HepG2 (cell line): ENCODE data around the gene RPAP3. TPM values are rescaled to one million over a fixed set of nuclear protein-coding genes. Genes with fewer than 3 reads are reported as not detected.

Experiments used
- ATAC-seq: fragments of 200-7000 bp; cut with Tn5 transposase; 3 replicates; pipeline ENCODE4 v1.9.1; 2020; ENCODE audit warnings: mild to moderate bottlenecking, moderate library complexity
- BruUV-seq: library from RNA; stranded (reverse); fragments of 400-500 nt; replicated peaks from 2 replicates; lab custom pipeline; 2021; lab: Mats Ljungman, UMichigan
- CTCF ChIA-PET: fragments of 300-600 bp; formaldehyde crosslinking; extraction: SDS; loops from one replicate; lab custom pipeline; 2021; ENCODE audit warnings: low total read pairs, inconsistent platforms, low intra/inter-chr PET ratio; lab: Yijun Ruan, JAX
- POLR2A ChIA-PET: fragments of 350-600 bp; sonication (Branson Sonifier 250); formaldehyde crosslinking; loops from one replicate; lab custom pipeline; 2020; ENCODE audit warnings: antibody characterized with exemption, inconsistent platforms; lab: Yijun Ruan, JAX
- DNase-seq: peaks from one replicate; pipeline ENCODE4 v3.0.0-alpha.2; 2015; ENCODE audit warnings: low spot score
- FAIRE-seq: peaks from 3 replicates; lab custom pipeline; 2011; peaks lifted over from hg19 to GRCh38; lab: Jason Lieb, UNC
- H2AFZ ChIP-seq: one replicate; pipeline ENCODE4 v1.6.1; 2011; ENCODE audit warnings: low read length, inconsistent platforms
- H3K27ac ChIP-seq: fragments of 300-600 bp; 3 replicates; pipeline ENCODE4 v1.8.0; 2011; ENCODE audit warnings: mixed run types, mild to moderate bottlenecking, mixed read lengths, low read length, inconsistent platforms; ENCODE audit not compliant: insufficient read depth; ENCODE audit errors: extremely low read length
- H3K27me3 ChIP-seq, 2 experiments: fragments of 200-600 bp in 1 of 2; 2 replicates in 1 of 2; 3 replicates in 1 of 2; pipeline versions ENCODE4 v1.6.0 to v1.8.0; 2011; ENCODE audit warnings: low read length in 2 of 2, mild to moderate bottlenecking in 2 of 2, moderate library complexity in 2 of 2, inconsistent platforms in 1 of 2; ENCODE audit not compliant: insufficient read depth in 2 of 2, control insufficient read depth in 1 of 2
- H3K36me3 ChIP-seq, 2 experiments: fragments of 200-600 bp in 1 of 2; replicated peaks in 1 of 2; 2 replicates in 1 of 2; 3 replicates in 1 of 2; pipeline versions ENCODE4 v1.5.1 to v1.8.0; 2011; ENCODE audit warnings: low read length in 2 of 2, inconsistent platforms in 1 of 2; ENCODE audit not compliant: insufficient read depth in 2 of 2, control insufficient read depth in 1 of 2
- H3K4me1 ChIP-seq: 2 replicates; pipeline ENCODE4 v1.5.1; 2012; ENCODE audit warnings: low read length, inconsistent platforms; ENCODE audit not compliant: insufficient read depth
- H3K4me2 ChIP-seq: 2 replicates; pipeline ENCODE4 v1.6.0; 2011; ENCODE audit warnings: low read depth, low read length, inconsistent platforms
- H3K4me3 ChIP-seq, 3 experiments: fragments of 200-600 bp in 1 of 3; sonication (generic), shearing (Covaris generic) in 1 of 3; replicated peaks in 1 of 3; 2 replicates each; pipeline ENCODE4 v1.5.1; 2011 to 2016; ENCODE audit warnings: low read length in 3 of 3, inconsistent platforms in 2 of 3, low read depth in 2 of 3, mild to moderate bottlenecking in 2 of 3, control low read depth in 1 of 3, mixed read lengths in 1 of 3; ENCODE audit not compliant: insufficient read depth in 1 of 3
- H3K79me2 ChIP-seq: one replicate; pipeline ENCODE4 v1.6.1; 2011; ENCODE audit warnings: low read length, inconsistent platforms; ENCODE audit not compliant: insufficient read depth
- H3K9ac ChIP-seq: 2 replicates; pipeline ENCODE4 v1.6.0; 2011; ENCODE audit warnings: mild to moderate bottlenecking, low read depth, low read length, inconsistent platforms; ENCODE audit not compliant: insufficient read depth
- H3K9me3 ChIP-seq: 2 replicates; pipeline ENCODE4 v1.5.1; 2012; ENCODE audit warnings: mild to moderate bottlenecking, low read length
- H4K20me1 ChIP-seq: 2 replicates; pipeline ENCODE4 v1.6.0; 2011; ENCODE audit warnings: inconsistent platforms, mild to moderate bottlenecking, low read length, moderate library complexity; ENCODE audit not compliant: insufficient read depth
- GTF2F1 ChIP-seq: fragments of 150-350 bp; IDR thresholded peaks from 2 replicates; pipeline ENCODE4 v1.6.1; 2014; ENCODE audit warnings: low read length
- HES4 ChIP-seq: sonication (generic); formaldehyde crosslinking; IDR thresholded peaks from 2 replicates; pipeline ENCODE4 v1.9.0; 2021; ENCODE audit warnings: mild to moderate bottlenecking, missing genetic modification reagents, borderline replicate concordance
- HIVEP1 ChIP-seq: sonication (generic); formaldehyde crosslinking; IDR thresholded peaks from 2 replicates; pipeline ENCODE4 v1.4.0; 2020; ENCODE audit warnings: mild to moderate bottlenecking, missing genetic modification reagents
- ISX ChIP-seq: sonication (generic); formaldehyde crosslinking; conservative IDR thresholded peaks from 2 replicates; pipeline ENCODE4 v1.5.0; 2020; ENCODE audit warnings: missing genetic modification reagents
- KLF6 ChIP-seq: IDR thresholded peaks from 2 replicates; pipeline ENCODE4 v1.8.0; 2016; ENCODE audit warnings: missing biosample characterization, missing genetic modification reagents
- NR2F1 ChIP-seq, 2 experiments: fragments of 450-650 bp in 1 of 2; formaldehyde crosslinking in 1 of 2; IDR thresholded peaks; 2 replicates each; pipeline versions ENCODE4 v1.5.0 to v1.6.1; 2016 to 2020; ENCODE audit warnings: mild to moderate bottlenecking in 1 of 2, missing compliant biosample characterization in 1 of 2, missing genetic modification reagents in 1 of 2, moderate library complexity in 1 of 2
- POLR2AphosphoS5 ChIP-seq: IDR thresholded peaks from 2 replicates; pipeline ENCODE4 v1.6.1; 2012; ENCODE audit warnings: low read depth, low read length
- WIZ ChIP-seq: sonication (generic); formaldehyde crosslinking; IDR thresholded peaks from 2 replicates; pipeline ENCODE4 v1.5.1; 2020; ENCODE audit warnings: mild to moderate bottlenecking, missing genetic modification reagents
- ZFY ChIP-seq: sonication (generic); formaldehyde crosslinking; IDR thresholded peaks from 2 replicates; pipeline ENCODE4 v1.4.0; 2020; ENCODE audit warnings: missing genetic modification reagents
- ZFYVE20 ChIP-seq: sonication (generic); formaldehyde crosslinking; IDR thresholded peaks from 2 replicates; pipeline ENCODE4 v1.8.0; 2023; ENCODE audit warnings: low read depth, mild to moderate bottlenecking, moderate library complexity, missing genetic modification reagents, borderline replicate concordance
- ZNF382 ChIP-seq: sonication (generic); formaldehyde crosslinking; IDR thresholded peaks from 2 replicates; pipeline ENCODE4 v1.5.0; 2020; ENCODE audit warnings: missing genetic modification reagents, mild to moderate bottlenecking, borderline replicate concordance
- ZNF460 ChIP-seq: sonication (generic); formaldehyde crosslinking; IDR thresholded peaks from 2 replicates; pipeline ENCODE4 v1.5.1; 2020; ENCODE audit warnings: missing genetic modification reagents, mild to moderate bottlenecking, borderline replicate concordance
- WGBS: methylation state at CpG from one replicate; pipeline ENCODE4 v1.1.6; 2017; ENCODE audit warnings: low lambda C conversion rate; 5-methylcytosine and 5-hydroxymethylcytosine counted together
- in situ Hi-C: cut with HindIII; loops from 2 replicates; pipeline ENCODE4 v1.10.0; 2017; ENCODE audit warnings: low pct_unique_long_range_greater_than_20kb; ENCODE audit not compliant: extremely low pct_ligation_motif_present
- intact Hi-C: fragments of 100-400 bp; cut with micrococcal nuclease; formaldehyde crosslinking; loops from one replicate; pipeline ENCODE4 v1.10.0; 2022; ENCODE audit not compliant: unreplicated experiment
- polyA plus RNA-seq, 8 experiments: library from polyadenylated mRNA; depleted of rRNA in 3 of 8; stranded (reverse) in 7 of 8; unstranded in 1 of 8; fragments of >200 nt; fragmentation: Illumina TruSeq in 4 of 8; extraction: Trizol in 4 of 8; gene quantifications; 2 replicates each; pipeline versions ENCODE4 v1.2.1 to v1.2.3, GENCODE V29; 2011 to 2016; ENCODE audit warnings: low read depth in 4 of 8, missing spikeins in 1 of 8, mixed read lengths in 1 of 8; ENCODE audit not compliant: insufficient read depth in 1 of 8
- total RNA-seq, 5 experiments: library from RNA; depleted of rRNA; stranded (reverse); fragments of >200 nt; fragmentation: Illumina TruSeq; extraction: Trizol; gene quantifications; 2 replicates each; pipeline ENCODE4 v1.2.3, GENCODE V29; 2016; ENCODE audit warnings: low read depth in 1 of 5
- TF ChIP-seq, protein P1 (sequence below): sonication (generic); formaldehyde crosslinking; IDR thresholded peaks from 2 replicates; pipeline ENCODE4 v1.8.1; 2022; ENCODE audit warnings: low read depth, mild to moderate bottlenecking, missing genetic modification reagents
- TF ChIP-seq, protein P2 (sequence below): IDR thresholded peaks from 2 replicates; pipeline ENCODE4 v1.6.1; 2016; ENCODE audit warnings: low read depth, control low read depth
- TF ChIP-seq, protein P3 (sequence below): sonication (generic); formaldehyde crosslinking; IDR thresholded peaks from 2 replicates; pipeline ENCODE4 v1.5.0; 2020; ENCODE audit warnings: missing genetic modification reagents

The RPAP3 gene
- total and polyA plus RNA-seq, 2 of the 13 experiments (the other 11 are each of a cell fraction or from before 2014, with no cell fraction given): 8.8 to 32.8 TPM

DNA sequence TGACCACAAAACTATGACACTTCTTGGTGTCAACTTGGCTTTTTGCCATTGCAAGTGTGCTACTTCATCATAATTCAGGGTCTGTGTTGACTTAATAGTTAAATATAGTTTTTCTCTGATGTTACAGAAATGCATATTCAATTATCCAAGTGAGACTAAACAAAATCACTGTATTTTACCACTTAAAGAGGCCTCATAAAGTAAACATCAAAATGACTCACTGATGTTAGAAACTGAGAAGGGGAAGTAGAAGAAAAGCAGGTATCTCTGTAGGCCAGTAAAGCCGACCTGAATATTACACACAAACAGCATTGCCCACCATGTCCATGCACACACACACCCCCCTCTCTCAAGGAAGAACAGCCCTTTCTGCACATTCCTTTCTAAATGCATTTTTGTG is 55.4 kb downstream of the RPAP3 start:
- Histone ChIP-seq H2AFZ (no peak overlapping the region), H3K4me3 (no peak overlapping the region), H4K20me1 (no peaks in the 10 kb centered on the region), H3K9me3 (no peaks in the 10 kb centered on the region), H3K27me3 (no peaks in the 10 kb centered on the region), H3K9ac (no peak overlapping the region), H3K36me3 (no peaks in the 10 kb centered on the region), H3K27ac (no peak overlapping the region), H3K4me1 (peaks cover 27% of the 10 kb centered on the region), H3K79me2 (no peaks in the 10 kb centered on the region), H3K4me2 (no peak overlapping the region)
- ChIA-PET POLR2A (no interaction called here), CTCF (no interaction called here)
- in situ Hi-C loops: loop anchor here (5.0 kb wide), 1 partner anchor 37 kb away; no protein-coding TSS in a partner anchor
- FAIRE-seq: no peak
- no peak for DNase-seq
- 43% methylated on average over 1 of the region's 1 CpG for WGBS
- intact Hi-C loops: loop anchor here (5.0 kb wide), 1 partner anchor 127 kb away; no protein-coding TSS in a partner anchor
- no TSS peak for BruUV-seq
- no peak for ATAC-seq
- TF ChIP-seq, protein P1, sequence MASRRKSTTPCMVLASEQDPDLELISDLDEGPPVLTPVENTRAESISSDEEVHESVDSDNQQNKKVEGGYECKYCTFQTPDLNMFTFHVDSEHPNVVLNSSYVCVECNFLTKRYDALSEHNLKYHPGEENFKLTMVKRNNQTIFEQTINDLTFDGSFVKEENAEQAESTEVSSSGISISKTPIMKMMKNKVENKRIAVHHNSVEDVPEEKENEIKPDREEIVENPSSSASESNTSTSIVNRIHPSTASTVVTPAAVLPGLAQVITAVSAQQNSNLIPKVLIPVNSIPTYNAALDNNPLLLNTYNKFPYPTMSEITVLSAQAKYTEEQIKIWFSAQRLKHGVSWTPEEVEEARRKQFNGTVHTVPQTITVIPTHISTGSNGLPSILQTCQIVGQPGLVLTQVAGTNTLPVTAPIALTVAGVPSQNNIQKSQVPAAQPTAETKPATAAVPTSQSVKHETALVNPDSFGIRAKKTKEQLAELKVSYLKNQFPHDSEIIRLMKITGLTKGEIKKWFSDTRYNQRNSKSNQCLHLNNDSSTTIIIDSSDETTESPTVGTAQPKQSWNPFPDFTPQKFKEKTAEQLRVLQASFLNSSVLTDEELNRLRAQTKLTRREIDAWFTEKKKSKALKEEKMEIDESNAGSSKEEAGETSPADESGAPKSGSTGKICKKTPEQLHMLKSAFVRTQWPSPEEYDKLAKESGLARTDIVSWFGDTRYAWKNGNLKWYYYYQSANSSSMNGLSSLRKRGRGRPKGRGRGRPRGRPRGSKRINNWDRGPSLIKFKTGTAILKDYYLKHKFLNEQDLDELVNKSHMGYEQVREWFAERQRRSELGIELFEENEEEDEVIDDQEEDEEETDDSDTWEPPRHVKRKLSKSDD (CRISPR knock-in tag): no peak
- TF ChIP-seq KLF6 (CRISPR knock-in tag) (no peak), GTF2F1 (no peak), ZFY (no peak), POLR2AphosphoS5 (no peak), ZNF460 (CRISPR knock-in tag) (no peak), HES4 (no peak), WIZ (CRISPR knock-in tag) (no peak), HIVEP1 (CRISPR knock-in tag) (no peak), ZNF382 (no peak), ISX (CRISPR knock-in tag) (no peak), ZFYVE20 (no peak), NR2F1 (CRISPR knock-in tag; IDR thresholded peaks at IDR 0.05) (no peak)
- TF ChIP-seq, protein P2, sequence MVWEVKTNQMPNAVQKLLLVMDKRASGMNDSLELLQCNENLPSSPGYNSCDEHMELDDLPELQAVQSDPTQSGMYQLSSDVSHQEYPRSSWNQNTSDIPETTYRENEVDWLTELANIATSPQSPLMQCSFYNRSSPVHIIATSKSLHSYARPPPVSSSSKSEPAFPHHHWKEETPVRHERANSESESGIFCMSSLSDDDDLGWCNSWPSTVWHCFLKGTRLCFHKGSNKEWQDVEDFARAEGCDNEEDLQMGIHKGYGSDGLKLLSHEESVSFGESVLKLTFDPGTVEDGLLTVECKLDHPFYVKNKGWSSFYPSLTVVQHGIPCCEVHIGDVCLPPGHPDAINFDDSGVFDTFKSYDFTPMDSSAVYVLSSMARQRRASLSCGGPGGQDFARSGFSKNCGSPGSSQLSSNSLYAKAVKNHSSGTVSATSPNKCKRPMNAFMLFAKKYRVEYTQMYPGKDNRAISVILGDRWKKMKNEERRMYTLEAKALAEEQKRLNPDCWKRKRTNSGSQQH (CRISPR knock-in tag): no peak
- TF ChIP-seq, protein P3, sequence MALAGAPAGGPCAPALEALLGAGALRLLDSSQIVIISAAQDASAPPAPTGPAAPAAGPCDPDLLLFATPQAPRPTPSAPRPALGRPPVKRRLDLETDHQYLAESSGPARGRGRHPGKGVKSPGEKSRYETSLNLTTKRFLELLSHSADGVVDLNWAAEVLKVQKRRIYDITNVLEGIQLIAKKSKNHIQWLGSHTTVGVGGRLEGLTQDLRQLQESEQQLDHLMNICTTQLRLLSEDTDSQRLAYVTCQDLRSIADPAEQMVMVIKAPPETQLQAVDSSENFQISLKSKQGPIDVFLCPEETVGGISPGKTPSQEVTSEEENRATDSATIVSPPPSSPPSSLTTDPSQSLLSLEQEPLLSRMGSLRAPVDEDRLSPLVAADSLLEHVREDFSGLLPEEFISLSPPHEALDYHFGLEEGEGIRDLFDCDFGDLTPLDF (CRISPR knock-in tag): no peak
